ENCODE measurements around the gene APOF. TPM values are rescaled to one million over a fixed set of nuclear protein-coding genes. Genes with fewer than 3 reads are reported as not detected.
"Not testable (repeated sequence)": the region's sequence is repeated elsewhere in the genome, so short reads cannot be mapped to it uniquely, and the experiment has no call there.

The APOF gene
- not detected for total RNA-seq
- long read RNA-seq: 0 reads

GRCh38 chr12:56362130-56363059 is at the start of gene APOF:
Gene APOF (minus strand): TSS chr12:56362857. CDS start chr12:56362745, 112 bp downstream.
- intact Hi-C loops (cut with micrococcal nuclease): no loop called here
- no peak for ATAC-seq
- no peak for DNase-seq

- DNase-seq (no peak), ATAC-seq (peak; percentile 48)
- intact Hi-C loops (cut with micrococcal nuclease): no loop called here
Observed at GRCh38 chr12:56411781-56412639, 49.4 kb upstream of the APOF start.

GRCh38 chr12:56410768-56411167 is 48.1 kb upstream of the APOF start:
- ATAC-seq: no peak
- no peak for DNase-seq
- intact Hi-C loops (cut with micrococcal nuclease): no loop called here

- no peak for ATAC-seq
- intact Hi-C loops (cut with micrococcal nuclease): no loop called here
- no peak for DNase-seq
Observed at GRCh38 chr12:56408799-56409417, 46.3 kb upstream of the APOF start.

- ATAC-seq; intact Hi-C loops (cut with micrococcal nuclease): not testable (repeated sequence)
Observed at GRCh38 chr12:56404227-56404626, 41.6 kb upstream of the APOF start.

GRCh38 chr12:56401612-56402011 is 39.0 kb upstream of the APOF start:
- DNase-seq; ATAC-seq; intact Hi-C loops (cut with micrococcal nuclease): not testable (repeated sequence)

More at GRCh38 chr12:56404227-56404626, 41.6 kb upstream of the APOF start:
- not testable (repeated sequence) for DNase-seq

- intact Hi-C loops (cut with micrococcal nuclease); DNase-seq; ATAC-seq: not testable (repeated sequence)
Observed at GRCh38 chr12:56401125-56401524, 38.5 kb upstream of the APOF start.

GRCh38 chr12:56399466-56399865 is 36.8 kb upstream of the APOF start:
- intact Hi-C loops (cut with micrococcal nuclease); ATAC-seq; DNase-seq: not testable (repeated sequence)

- intact Hi-C loops (cut with micrococcal nuclease): no loop called here
- ATAC-seq (no peak), DNase-seq (no peak)
Observed at GRCh38 chr12:56398324-56398723, 35.7 kb upstream of the APOF start.

- ATAC-seq (no peak), DNase-seq (no peak)
- intact Hi-C loops (cut with micrococcal nuclease): no loop called here
Observed at GRCh38 chr12:56392331-56392730, 29.7 kb upstream of the APOF start.

GRCh38 chr12:56391721-56392120 is 29.1 kb upstream of the APOF start:
- intact Hi-C loops (cut with micrococcal nuclease): no loop called here
- ATAC-seq: no peak
- no peak for DNase-seq

GRCh38 chr12:56389412-56389811 is 26.8 kb upstream of the APOF start:
- no peak for ATAC-seq
- DNase-seq: no peak
- intact Hi-C loops (cut with micrococcal nuclease): no loop called here

GRCh38 chr12:56387152-56387736 is 24.6 kb upstream of the APOF start:
- no peak for DNase-seq
- intact Hi-C loops (cut with micrococcal nuclease): no loop called here

GRCh38 chr12:56385873-56386272 is 23.2 kb upstream of the APOF start:
- intact Hi-C loops (cut with micrococcal nuclease): no loop called here

More at GRCh38 chr12:56387152-56387736, 24.6 kb upstream of the APOF start:
- no peak for ATAC-seq

GRCh38 chr12:56382611-56383010 is 20.0 kb upstream of the APOF start:
- ATAC-seq (no peak), DNase-seq (no peak)
- intact Hi-C loops (cut with micrococcal nuclease): no loop called here

More at GRCh38 chr12:56385873-56386272, 23.2 kb upstream of the APOF start:
- no peak for DNase-seq
- no peak for ATAC-seq

- intact Hi-C loops (cut with micrococcal nuclease): no loop called here
- ATAC-seq: no peak
- no peak for DNase-seq
Observed at GRCh38 chr12:56377989-56378316, 15.3 kb upstream of the APOF start.

- intact Hi-C loops (cut with micrococcal nuclease): no loop called here
- DNase-seq: no peak
- no peak for ATAC-seq
Observed at GRCh38 chr12:56377310-56377988, 14.8 kb upstream of the APOF start.

GRCh38 chr12:56375598-56376434 is 13.2 kb upstream of the APOF start:
- no peak for DNase-seq
- intact Hi-C loops (cut with micrococcal nuclease): no loop called here
- ATAC-seq: no peak
